NK-92 (cell line): ENCODE results near the gene SLC34A3.

Experiments
- DNase-seq: peaks from one replicate; lab custom pipeline; 2025; ENCODE audit not compliant: unreplicated experiment; lab: John Stamatoyannopoulos, UW

Gene SLC34A3

DNA sequence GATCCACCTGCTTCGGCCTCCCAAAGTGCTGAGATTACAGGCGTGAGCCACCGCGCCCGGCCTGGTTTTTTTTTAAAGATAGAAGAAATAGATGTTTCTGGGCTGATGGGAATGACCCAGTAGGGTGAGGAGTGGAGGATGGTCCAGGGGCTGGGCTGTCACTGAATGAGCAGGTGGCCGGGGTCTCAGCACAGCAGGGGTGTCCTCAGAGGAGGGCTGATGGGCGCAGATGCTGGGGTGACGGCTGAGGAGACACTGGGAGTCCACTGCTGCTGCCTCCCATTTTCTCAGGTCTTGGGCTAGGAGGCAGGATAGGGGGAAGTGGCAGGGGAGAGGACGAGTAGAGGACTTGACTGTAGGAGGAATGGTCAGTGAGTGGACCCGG lies 44.5 kb downstream of the SLC34A3 start:
- DNase-seq: no peak

GRCh38 chr9:137275588-137276472 lies 45.1 kb downstream of the SLC34A3 start:
- no peak for DNase-seq

DNA sequence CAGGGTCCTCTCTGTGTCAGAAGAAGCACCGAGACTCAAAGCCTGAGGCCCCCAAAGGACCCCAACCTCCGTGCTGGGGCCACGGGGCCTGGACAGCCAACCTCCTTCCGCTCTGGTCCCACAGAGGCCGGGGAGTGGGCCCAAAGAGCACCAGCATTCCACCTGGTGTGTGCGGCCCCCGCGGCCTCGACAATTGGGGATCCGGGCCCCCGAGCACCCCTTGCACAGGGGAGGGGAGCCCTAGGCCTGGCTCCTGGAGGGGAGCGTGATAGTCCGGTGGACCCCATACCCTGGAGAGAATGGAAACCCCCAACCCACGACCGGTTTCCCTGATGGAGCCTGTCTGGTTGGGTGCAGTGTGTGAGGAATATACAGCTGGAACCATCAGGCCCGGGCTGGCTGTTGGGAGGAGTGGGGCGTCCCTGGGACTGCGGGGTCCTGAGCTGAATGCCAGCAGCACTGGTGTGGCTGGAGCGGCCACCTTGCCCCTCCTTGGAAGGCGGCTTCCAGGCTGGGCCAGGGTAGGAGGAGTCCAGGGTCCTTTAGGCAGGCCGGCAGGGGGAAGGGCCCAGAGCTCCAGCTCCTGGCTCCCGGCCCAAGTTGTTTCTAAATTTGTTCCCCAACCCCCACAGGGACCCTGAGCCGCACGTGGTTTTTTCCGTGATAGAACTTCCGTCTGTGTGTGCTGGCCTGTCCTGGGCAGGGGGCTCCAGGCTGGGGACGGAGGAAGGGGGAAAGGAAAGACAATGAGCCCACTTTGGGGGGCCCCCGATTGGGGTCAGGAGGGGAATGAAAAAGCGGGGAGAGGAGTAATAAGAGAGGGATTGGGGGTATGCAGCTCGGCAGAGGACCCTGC lies 46.0 kb downstream of the SLC34A3 start:
- no peak for DNase-seq

DNA sequence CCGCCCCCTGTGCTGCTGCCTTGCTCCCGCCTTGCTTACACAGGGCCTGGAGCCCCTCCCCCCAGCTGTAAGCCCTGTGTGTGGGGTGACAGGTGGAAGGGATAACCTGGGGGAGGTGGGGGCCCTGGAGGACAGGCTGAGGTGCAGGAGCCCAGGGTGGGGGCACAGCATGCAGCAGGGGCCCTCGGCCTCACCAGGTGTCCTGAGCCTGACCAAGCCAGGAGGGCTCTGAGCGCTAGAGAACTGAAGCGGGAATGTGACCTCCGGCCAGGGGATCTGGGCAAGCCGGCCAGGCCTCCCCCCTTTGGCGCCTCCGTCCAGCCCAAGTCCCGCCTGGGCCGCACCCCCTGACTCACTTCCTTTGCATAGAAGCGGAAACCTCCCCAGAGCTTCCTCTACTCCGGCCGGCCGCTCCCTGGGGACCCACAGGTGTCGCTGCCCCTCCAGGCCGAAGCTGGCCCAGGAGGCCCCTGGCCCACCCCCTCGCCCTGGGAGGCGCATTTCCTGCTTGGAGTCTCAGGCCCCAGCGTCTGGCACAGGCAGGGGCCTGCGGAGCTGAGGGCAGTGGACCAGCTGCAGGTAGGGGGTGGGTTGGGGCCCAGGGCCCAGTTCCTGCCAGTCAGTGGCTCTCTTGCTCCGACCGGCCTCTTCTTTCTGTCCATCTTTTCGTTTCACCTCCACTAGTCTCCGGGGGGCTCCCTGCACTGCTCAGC lies 46.8 kb downstream of the SLC34A3 start, which contains the start of gene TOR4A:
Gene TOR4A, plus strand, starts transcription at position 398 of the 713 bp plus-strand sequence. CDS start 964 bp downstream, outside the sequence.
- no peak for DNase-seq

- DNase-seq: no peak
These were observed 47.5 kb downstream of the SLC34A3 start for GRCh38 chr9:137278061-137278701.

DNA sequence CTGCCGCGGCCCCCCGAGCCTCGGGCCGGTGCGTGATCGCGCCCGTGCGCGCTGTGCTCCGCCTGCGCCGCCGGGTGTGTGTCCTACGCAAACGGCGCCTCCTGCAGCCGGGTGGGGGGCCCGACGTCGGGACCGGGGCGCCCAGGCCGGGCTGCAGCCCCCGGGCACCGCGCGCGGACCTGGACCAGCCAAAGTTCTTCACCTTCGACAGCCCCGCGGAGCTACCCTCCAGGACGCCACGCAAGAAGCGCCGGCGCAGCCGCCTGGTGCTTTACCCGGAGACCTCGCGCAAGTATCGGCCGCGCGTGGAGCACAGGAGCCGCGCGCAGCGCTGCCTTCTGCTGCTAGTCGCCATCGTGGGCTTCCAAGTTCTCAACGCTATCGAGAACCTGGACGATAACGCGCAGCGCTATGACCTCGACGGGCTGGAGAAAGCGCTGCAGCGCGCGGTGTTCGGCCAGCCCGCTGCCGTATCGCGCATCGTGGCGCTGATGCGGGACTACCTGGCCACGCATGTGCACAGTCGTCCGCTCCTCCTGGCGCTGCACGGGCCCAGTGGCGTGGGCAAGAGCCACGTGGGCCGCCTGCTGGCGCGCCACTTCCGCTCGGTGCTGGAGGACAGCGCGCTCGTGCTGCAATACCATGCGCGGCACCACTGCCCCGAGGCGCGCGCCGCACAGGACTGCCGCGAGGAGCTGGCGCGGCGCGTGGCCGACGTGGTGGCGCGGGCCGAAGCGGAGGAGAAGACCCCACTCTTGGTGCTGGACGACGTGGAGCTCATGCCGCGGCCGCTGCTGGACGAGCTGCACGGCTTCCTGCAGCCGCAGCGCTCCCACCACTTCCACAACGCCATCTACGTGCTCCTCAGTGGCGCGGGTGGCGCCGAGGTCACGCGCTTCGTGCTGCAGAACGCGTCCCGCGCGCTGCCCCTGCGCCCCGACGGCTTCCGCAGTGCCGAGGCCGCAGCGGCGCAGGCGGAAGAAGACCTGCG lies 48.3 kb downstream of the SLC34A3 start:
- DNase-seq: no peak

- no peak for DNase-seq
These were observed 49.2 kb downstream of the SLC34A3 start for GRCh38 chr9:137279741-137280473.

DNA sequence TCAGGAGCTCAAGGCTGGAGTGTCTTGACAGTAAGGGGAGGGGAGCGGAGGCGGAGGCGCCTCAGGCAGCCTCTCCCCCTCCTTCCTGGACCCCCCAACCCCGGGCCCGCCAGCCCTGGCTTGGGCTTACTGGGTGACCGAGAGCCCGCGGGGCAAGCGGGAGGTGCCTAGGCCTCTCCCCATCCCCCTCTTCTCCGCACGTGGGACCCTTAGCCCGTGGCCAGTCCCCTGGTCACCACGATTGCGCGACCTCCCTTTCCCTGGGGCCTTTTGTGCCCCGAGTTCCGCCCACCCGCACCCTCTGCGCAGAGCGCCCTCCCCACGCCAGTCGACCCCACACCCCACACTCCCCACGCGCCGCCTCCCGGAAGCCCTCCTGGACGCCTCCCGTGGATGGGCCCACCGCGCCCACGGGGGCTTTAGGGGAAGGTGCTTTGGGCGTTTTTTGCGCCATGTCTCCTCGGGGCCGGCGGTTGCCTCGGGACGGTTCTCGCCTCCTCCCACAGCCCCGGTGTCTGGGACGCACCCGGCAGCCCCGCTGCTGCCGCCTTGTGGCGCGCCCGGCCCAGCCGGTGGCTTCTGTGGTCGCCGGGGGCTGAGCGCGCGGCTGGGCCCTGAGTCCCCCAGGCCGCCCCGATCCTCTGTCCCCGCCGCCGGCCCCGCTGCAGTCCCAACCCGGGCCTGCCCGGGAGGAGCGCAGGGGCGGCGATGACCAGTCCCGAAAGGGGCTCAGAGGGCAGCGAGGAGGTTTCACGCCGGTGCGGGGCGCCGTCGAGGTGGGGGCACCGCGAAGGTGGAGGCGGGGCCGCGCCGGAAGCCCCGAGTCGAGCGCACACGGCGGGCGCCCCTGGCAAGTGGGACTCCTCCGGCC lies 50.0 kb downstream of the SLC34A3 start:
- DNase-seq: no peak

DNA sequence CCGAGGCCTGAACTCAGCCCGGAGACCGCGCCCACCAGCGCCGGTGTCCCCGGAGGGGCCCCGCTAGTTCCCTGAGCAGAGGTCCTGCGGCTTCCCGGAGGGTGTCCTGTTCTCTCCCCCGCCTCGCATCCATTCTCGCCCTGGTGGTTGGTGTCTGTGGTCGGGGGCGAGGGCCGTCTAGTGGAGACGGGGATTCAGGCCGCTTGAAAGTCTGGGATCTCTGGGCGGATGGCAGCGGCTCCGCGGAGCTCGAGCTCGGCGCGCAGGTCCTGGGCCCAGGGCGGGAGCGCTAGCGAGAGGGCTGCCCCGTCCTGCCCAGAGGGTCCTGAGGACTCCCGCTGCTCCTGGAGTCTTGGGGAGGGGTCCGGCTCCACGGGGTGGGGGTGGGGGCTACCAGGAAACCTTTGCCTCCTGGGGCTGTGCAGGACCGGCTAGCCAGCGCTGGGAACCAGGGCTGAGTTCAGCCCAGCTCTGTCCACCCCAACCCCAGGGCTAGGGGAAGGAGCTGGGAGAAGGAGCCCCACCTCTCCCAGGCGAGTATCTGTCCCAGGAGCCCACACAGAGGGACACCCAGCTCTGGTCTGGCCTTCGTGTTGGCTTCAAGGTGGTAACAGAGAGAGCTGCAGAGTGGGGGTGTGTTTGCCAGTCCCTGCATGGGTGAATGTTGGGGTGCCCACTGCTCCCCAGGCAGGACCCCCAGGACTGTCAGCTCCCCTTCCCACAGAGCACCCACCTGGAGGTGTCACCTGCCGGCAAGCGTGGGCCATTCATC lies 50.8 kb downstream of the SLC34A3 start:
- DNase-seq: no peak
